B cell (primary cell): ENCODE measurements around the gene TRAPPC11. TPM values are rescaled to one million over a fixed set of nuclear protein-coding genes. Genes with fewer than 3 reads are reported as not detected.

ENCODE experiments used
- ATAC-seq: fragments of 200-7000 bp; cut with Tn5 transposase; one replicate; pipeline ENCODE4 v1.10.0; 2021; ENCODE audit warnings: low read depth, mild to moderate bottlenecking, moderate number of reproducible peaks, moderate library complexity
- CTCF ChIA-PET: fragments of 350-600 bp; sonication (Branson Sonifier 250); formaldehyde crosslinking; loops from one replicate; lab custom pipeline; 2021; ENCODE audit warnings: antibody characterized with exemption, inconsistent platforms; lab: Charles Lee
- POLR2A ChIA-PET: fragments of 350-600 bp; sonication (Branson Sonifier 250); formaldehyde crosslinking; loops from one replicate; lab custom pipeline; 2021; ENCODE audit warnings: antibody characterized with exemption; lab: Charles Lee
- DNase-seq: peaks from one replicate; pipeline ENCODE4 v3.0.0; 2013
- H2AFZ ChIP-seq: 2 replicates; pipeline ENCODE4 v1.6.1; 2012; ENCODE audit warnings: mild to moderate bottlenecking, low read depth, low read length; ENCODE audit not compliant: insufficient read depth, poor library complexity, severe bottlenecking
- H3K27ac ChIP-seq, 2 donors: 1 replicate in 1 of 2; 2 replicates in 1 of 2; pipeline ENCODE4 v1.5.1; 2012 to 2013; ENCODE audit warnings: low read length in 2 of 2, mild to moderate bottlenecking in 2 of 2, moderate library complexity in 1 of 2
- H3K27me3 ChIP-seq, 4 experiments: fragments of 200-600 bp in 1 of 4; sonication (generic) in 1 of 4; replicated peaks in 1 of 4; 1 replicate in 2 of 4; 2 replicates in 2 of 4; pipeline versions ENCODE4 v1.6.1 to v1.7.0; 2013 to 2016; ENCODE audit warnings: low read length in 3 of 4, mild to moderate bottlenecking in 2 of 4, mixed read lengths in 1 of 4, moderate library complexity in 1 of 4; ENCODE audit not compliant: insufficient read depth in 4 of 4, control insufficient read depth in 3 of 4; ENCODE audit errors: control extremely low read depth in 1 of 4
- H3K36me3 ChIP-seq, 2 experiments: replicated peaks in 1 of 2; 1 replicate in 1 of 2; 2 replicates in 1 of 2; pipeline versions ENCODE4 v1.6.1 to v1.7.1; 2013; ENCODE audit warnings: low read length in 1 of 2; ENCODE audit not compliant: insufficient read depth in 2 of 2, control insufficient read depth in 1 of 2; ENCODE audit errors: control extremely low read depth in 1 of 2, extremely low read depth in 1 of 2
- H3K4me1 ChIP-seq, 2 donors: fragments of 200-600 bp in 1 of 2; sonication (generic) in 1 of 2; 1 replicate in 1 of 2; 2 replicates in 1 of 2; pipeline versions ENCODE4 v1.5.1 to v1.6.1; 2013 to 2017; ENCODE audit warnings: low read length in 2 of 2; ENCODE audit not compliant: control insufficient read depth in 2 of 2, insufficient read depth in 2 of 2
- H3K4me2 ChIP-seq: replicated peaks from 2 replicates; pipeline ENCODE3; 2012; ENCODE audit warnings: mild to moderate bottlenecking, low read depth, low read length; ENCODE audit not compliant: poor library complexity, severe bottlenecking
- H3K4me3 ChIP-seq, 5 experiments: fragments of 200-600 bp in 1 of 5; sonication (generic) in 1 of 5; 1 replicate in 3 of 5; 2 replicates in 2 of 5; pipeline versions ENCODE4 v1.5.1 to v1.7.0; 2011 to 2016; ENCODE audit warnings: low read length in 4 of 5, mild to moderate bottlenecking in 4 of 5, low read depth in 2 of 5, control low read depth in 1 of 5, moderate library complexity in 1 of 5; ENCODE audit not compliant: insufficient read depth in 1 of 5; ENCODE audit errors: control extremely low read depth in 1 of 5, extremely low read depth in 1 of 5
- H3K79me2 ChIP-seq: fragments of 200-600 bp; sonication (generic); one replicate; pipeline ENCODE4 v1.6.0; 2016; ENCODE audit warnings: low read length; ENCODE audit not compliant: control insufficient read depth, insufficient read depth
- H3K9ac ChIP-seq: fragments of 200-600 bp; sonication (generic); 2 replicates; pipeline ENCODE4 v1.6.1; 2017; ENCODE audit warnings: mild to moderate bottlenecking, low read length, moderate library complexity
- H3K9me3 ChIP-seq, 3 donors: one replicate each; pipeline versions ENCODE4 v1.6.1 to v1.7.1; 2013; ENCODE audit warnings: low read length in 2 of 3; ENCODE audit not compliant: control insufficient read depth in 2 of 3, insufficient read depth in 1 of 3; ENCODE audit errors: control extremely low read depth in 1 of 3
- H4K20me1 ChIP-seq: 2 replicates; pipeline ENCODE4 v1.6.0; 2012; ENCODE audit warnings: mild to moderate bottlenecking, low read length; ENCODE audit not compliant: insufficient read depth, control insufficient read depth, poor library complexity, severe bottlenecking
- H3K27ac Mint-ChIP-seq: one replicate; pipeline ENCODE4 v1.8.0; 2021; ENCODE audit warnings: mixed read lengths
- H3K27me3 Mint-ChIP-seq: one replicate; pipeline ENCODE4 v1.8.0; 2021; ENCODE audit warnings: mixed read lengths
- H3K4me1 Mint-ChIP-seq: one replicate; pipeline ENCODE4 v1.8.0; 2021; ENCODE audit warnings: mixed read lengths
- H3K4me3 Mint-ChIP-seq: one replicate; pipeline ENCODE4 v1.8.0; 2021; ENCODE audit warnings: mixed read lengths
- H3K9me3 Mint-ChIP-seq: one replicate; pipeline ENCODE4 v1.8.0; 2022; ENCODE audit warnings: mixed read lengths; ENCODE audit not compliant: insufficient read depth
- EZH2 ChIP-seq: IDR thresholded peaks from 2 replicates; pipeline ENCODE4 v1.6.1; 2012; ENCODE audit warnings: borderline replicate concordance, low read depth, mild to moderate bottlenecking, moderate library complexity, low read length; ENCODE audit not compliant: insufficient read depth, poor library complexity, severe bottlenecking
- intact Hi-C: fragments of 100-400 bp; cut with micrococcal nuclease; formaldehyde crosslinking; loops from one replicate; pipeline ENCODE4 v1.10.0; 2022
- polyA plus RNA-seq: library from polyadenylated mRNA; depleted of rRNA; stranded (reverse); fragments of >200 nt; gene quantifications from 2 replicates; pipeline ENCODE4 v1.2.3, GENCODE V29; 2012
- total RNA-seq, 2 donors: library from RNA; stranded (reverse); fragments of 120-200 nt in 1 of 2; gene quantifications; 1 replicate in 1 of 2; 2 replicates in 1 of 2; pipeline versions ENCODE4 v1.2.3 to v1.2.4, GENCODE V29; 2013 to 2022
- TF ChIP-seq, protein P1 (sequence below): fragments of 200-600 bp; IDR thresholded peaks from one replicate; pipeline ENCODE4 v1.8.0; 2022; ENCODE audit warnings: antibody characterized with exemption, mild to moderate bottlenecking

The TRAPPC11 gene
- total and polyA plus RNA-seq, 2 donors (not counting 1 experiment from before 2014, with no cell fraction given): 23.5 to 53.8 TPM

DNA sequence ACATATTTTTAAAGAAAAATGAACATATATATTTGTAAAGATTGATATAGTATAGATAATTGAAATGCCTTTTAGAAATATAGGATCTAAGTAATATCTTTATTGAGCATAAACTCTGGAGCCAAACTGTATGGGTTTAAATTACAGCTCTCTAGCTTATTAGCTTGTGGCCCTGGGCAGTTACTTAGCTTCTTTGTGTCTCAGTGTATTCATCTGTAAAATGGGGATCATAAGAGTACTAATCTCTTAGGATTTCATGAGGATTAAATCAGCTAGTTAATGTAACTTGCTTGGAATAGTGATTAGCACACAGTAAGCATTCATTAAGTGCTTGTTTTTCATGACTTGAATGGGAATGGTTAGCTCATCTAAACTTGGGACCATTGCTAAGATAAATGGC is 32.8 kb downstream of the TRAPPC11 start:
- Histone ChIP-seq H3K4me3 (no peak overlapping the region), H3K79me2 (no peaks in the 10 kb centered on the region), H3K36me3 (peaks cover 20 to 79% of the 10 kb centered on the region in 2 experiments), H3K9ac (no peak overlapping the region), H3K4me2 (no peak overlapping the region), H3K9me3 (no peaks in the 10 kb centered on the region), H3K4me1 (no peaks in the 10 kb centered on the region), H3K27me3 (no peaks in the 10 kb centered on the region), H3K27ac (no peak overlapping the region), H4K20me1 (no peaks in the 10 kb centered on the region), H2AFZ (no peak overlapping the region)
- Mint-ChIP-seq H3K4me1 (no peaks in the 10 kb centered on the region), H3K9me3 (no peaks in the 10 kb centered on the region), H3K27me3 (no peaks in the 10 kb centered on the region), H3K27ac (no peak overlapping the region), H3K4me3 (no peak overlapping the region)
- CTCF ChIA-PET: no interaction called here
- intact Hi-C loops: no loop called here
- TF ChIP-seq, protein P1, sequence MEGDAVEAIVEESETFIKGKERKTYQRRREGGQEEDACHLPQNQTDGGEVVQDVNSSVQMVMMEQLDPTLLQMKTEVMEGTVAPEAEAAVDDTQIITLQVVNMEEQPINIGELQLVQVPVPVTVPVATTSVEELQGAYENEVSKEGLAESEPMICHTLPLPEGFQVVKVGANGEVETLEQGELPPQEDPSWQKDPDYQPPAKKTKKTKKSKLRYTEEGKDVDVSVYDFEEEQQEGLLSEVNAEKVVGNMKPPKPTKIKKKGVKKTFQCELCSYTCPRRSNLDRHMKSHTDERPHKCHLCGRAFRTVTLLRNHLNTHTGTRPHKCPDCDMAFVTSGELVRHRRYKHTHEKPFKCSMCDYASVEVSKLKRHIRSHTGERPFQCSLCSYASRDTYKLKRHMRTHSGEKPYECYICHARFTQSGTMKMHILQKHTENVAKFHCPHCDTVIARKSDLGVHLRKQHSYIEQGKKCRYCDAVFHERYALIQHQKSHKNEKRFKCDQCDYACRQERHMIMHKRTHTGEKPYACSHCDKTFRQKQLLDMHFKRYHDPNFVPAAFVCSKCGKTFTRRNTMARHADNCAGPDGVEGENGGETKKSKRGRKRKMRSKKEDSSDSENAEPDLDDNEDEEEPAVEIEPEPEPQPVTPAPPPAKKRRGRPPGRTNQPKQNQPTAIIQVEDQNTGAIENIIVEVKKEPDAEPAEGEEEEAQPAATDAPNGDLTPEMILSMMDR: no peak
- TF ChIP-seq EZH2: no peak
- ATAC-seq (no peak), DNase-seq (no peak)
- POLR2A ChIA-PET: no interaction called here

DNA sequence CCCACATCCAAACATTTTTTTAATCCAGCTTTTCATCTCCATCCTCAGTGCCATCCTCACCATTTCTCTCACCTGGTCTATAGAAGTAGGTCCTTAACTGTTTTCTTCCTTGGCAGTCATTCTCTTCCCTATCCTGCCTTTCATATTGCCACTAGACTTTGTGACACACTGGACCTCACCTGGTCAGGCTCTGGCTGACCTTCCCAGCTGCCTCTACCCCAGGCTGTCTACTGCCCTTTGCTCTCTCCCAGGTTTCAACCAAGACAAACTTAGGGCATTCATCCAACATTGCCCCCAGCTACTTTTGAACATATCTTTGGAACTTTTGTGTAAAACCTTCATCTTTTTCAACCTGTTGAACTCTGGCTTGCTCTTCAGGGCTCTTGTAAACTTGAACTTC is 39.8 kb downstream of the TRAPPC11 start:
- H3K27ac ChIP-seq: no peak overlapping the region
- H3K4me1 ChIP-seq: no peaks in the 10 kb centered on the region
- POLR2A ChIA-PET: no interaction called here
- H3K4me3 Mint-ChIP-seq: no peak overlapping the region
- intact Hi-C loops: no loop called here
- no peak overlapping the region for H3K9ac ChIP-seq
- H3K4me1 Mint-ChIP-seq: no peaks in the 10 kb centered on the region
- H3K9me3 ChIP-seq: peaks cover 0 to 4% (median 0%) of the 10 kb centered on the region in 3 donors
- H3K4me3 ChIP-seq: no peak overlapping the region
- H3K27ac Mint-ChIP-seq: no peak overlapping the region
- TF ChIP-seq EZH2: no peak
- TF ChIP-seq, protein P1: no peak
- no peak overlapping the region for H2AFZ ChIP-seq
- CTCF ChIA-PET: interaction anchor here (0.5 kb wide), 1 partner anchor 211 kb away, joined by 3 read pairs; no protein-coding TSS in a partner anchor
- H3K36me3 ChIP-seq: peaks cover 13 to 86% of the 10 kb centered on the region in 2 experiments
- ATAC-seq (no peak), DNase-seq (no peak)
- H3K27me3 ChIP-seq: no peaks in the 10 kb centered on the region
- H3K4me2 ChIP-seq: no peak overlapping the region
- no peaks in the 10 kb centered on the region for H3K79me2 ChIP-seq
- H3K9me3 Mint-ChIP-seq: no peaks in the 10 kb centered on the region
- no peaks in the 10 kb centered on the region for H3K27me3 Mint-ChIP-seq
- H4K20me1 ChIP-seq: no peaks in the 10 kb centered on the region
